K562 (cell line): ENCODE data around the gene MEF2D. TPM values are rescaled to one million over a fixed set of nuclear protein-coding genes. Genes with fewer than 3 reads are reported as not detected.

Experiments used
- ATAC-seq: fragments of 200-7000 bp; cut with Tn5 transposase; 3 replicates; pipeline ENCODE4 v1.9.1; 2020; ENCODE audit warnings: moderate library complexity
- BruUV-seq: library from RNA; stranded (reverse); fragments of 400-500 nt; replicated peaks from 2 replicates; lab custom pipeline; 2021; lab: Mats Ljungman, UMichigan
- CTCF ChIA-PET: fragments of 300-600 bp; formaldehyde crosslinking; extraction: SDS; loops from one replicate; lab custom pipeline; 2021; ENCODE audit warnings: low intra/inter-chr PET ratio; lab: Yijun Ruan, JAX
- POLR2A ChIA-PET: fragments of 300-600, 350-650 bp; sonication (Branson Sonifier 250); formaldehyde crosslinking; extraction: SDS; loops from one replicate; lab custom pipeline; 2021; ENCODE audit warnings: antibody characterized with exemption, inconsistent platforms; lab: Yijun Ruan, JAX
- DNase-seq, 4 experiments: peaks; one replicate each; pipeline versions ENCODE4 v3.0.0 to v3.0.0-alpha.2; 2011 to 2018; ENCODE audit warnings: low spot score in 3 of 4, mixed read lengths in 3 of 4; ENCODE audit errors: extremely low read depth in 1 of 4
- FAIRE-seq: peaks from 2 replicates; lab custom pipeline; 2011; peaks lifted over from hg19 to GRCh38; lab: Jason Lieb, UNC
- H2AFZ ChIP-seq: 2 replicates; pipeline ENCODE4 v1.6.0; 2011; ENCODE audit warnings: low read depth, low read length, control low read depth, inconsistent platforms
- H3K27ac ChIP-seq: fragments of 200-600 bp; 3 replicates; pipeline ENCODE4 v1.8.0; 2011; ENCODE audit warnings: low read depth, mild to moderate bottlenecking, control low read depth, inconsistent platforms, low read length, moderate library complexity, mixed read lengths; ENCODE audit errors: extremely low read depth
- H3K27me3 ChIP-seq, 2 experiments: fragments of 300-600 bp in 1 of 2; 2 replicates in 1 of 2; 3 replicates in 1 of 2; pipeline versions ENCODE4 v1.6.0 to v1.8.0; 2011; ENCODE audit warnings: inconsistent platforms in 2 of 2, low read length in 2 of 2, mild to moderate bottlenecking in 1 of 2, mixed read lengths in 1 of 2, moderate library complexity in 1 of 2; ENCODE audit not compliant: control insufficient read depth in 2 of 2, insufficient read depth in 2 of 2
- H3K36me3 ChIP-seq: fragments of 300-600 bp; 3 replicates; pipeline ENCODE4 v1.8.0; 2011; ENCODE audit warnings: mild to moderate bottlenecking, low read length, inconsistent platforms; ENCODE audit not compliant: control insufficient read depth, insufficient read depth
- H3K4me1 ChIP-seq, 2 experiments: fragments of 200-600 bp in 1 of 2; replicated peaks in 1 of 2; 2 replicates in 1 of 2; 3 replicates in 1 of 2; pipeline versions ENCODE4 v1.5.1 to v1.8.0; 2011; ENCODE audit warnings: inconsistent platforms in 2 of 2, low read length in 2 of 2, mild to moderate bottlenecking in 1 of 2, mixed read lengths in 1 of 2, moderate library complexity in 1 of 2; ENCODE audit not compliant: control insufficient read depth in 2 of 2, insufficient read depth in 2 of 2
- H3K4me2 ChIP-seq: 2 replicates; pipeline ENCODE4 v1.6.1; 2011; ENCODE audit warnings: low read length, control low read depth, inconsistent platforms, mixed read lengths; ENCODE audit not compliant: insufficient read depth
- H3K4me3 ChIP-seq: fragments of 200-600 bp; sonication (generic), shearing (Covaris generic); 2 replicates; pipeline ENCODE4 v1.5.1; 2016; ENCODE audit warnings: control low read depth, inconsistent platforms
- H3K79me2 ChIP-seq: fragments of 200-600 bp; 3 replicates; pipeline ENCODE4 v1.8.0; 2011; ENCODE audit warnings: low read length, inconsistent platforms; ENCODE audit not compliant: control insufficient read depth, insufficient read depth
- H3K9ac ChIP-seq, 2 experiments: 2 replicates each; pipeline versions ENCODE4 v1.6.0 to v1.6.1; 2011; ENCODE audit warnings: low read depth in 2 of 2, low read length in 2 of 2, control low read depth in 1 of 2, inconsistent platforms in 1 of 2, mild to moderate bottlenecking in 1 of 2, mixed read lengths in 1 of 2; ENCODE audit not compliant: insufficient read depth in 1 of 2
- H3K9me1 ChIP-seq: one replicate; pipeline ENCODE4 v1.6.0; 2011; ENCODE audit warnings: inconsistent platforms, mild to moderate bottlenecking, low read length, moderate library complexity; ENCODE audit not compliant: control insufficient read depth, insufficient read depth
- H3K9me3 ChIP-seq: replicated peaks from 2 replicates; pipeline ENCODE4 v1.5.1; 2011; ENCODE audit warnings: low read depth, low read length, inconsistent platforms; ENCODE audit not compliant: control insufficient read depth, insufficient read depth
- H4K20me1 ChIP-seq: replicated peaks from 2 replicates; pipeline ENCODE4 v1.6.1; 2011; ENCODE audit warnings: low read length, inconsistent platforms, mixed read lengths; ENCODE audit not compliant: control insufficient read depth, insufficient read depth
- AFF4 ChIP-seq: sonication (generic); formaldehyde crosslinking; IDR thresholded peaks from 2 replicates; pipeline ENCODE4 v1.8.0; 2023; ENCODE audit warnings: mild to moderate bottlenecking, missing genetic modification reagents
- FOXM1 ChIP-seq, 2 experiments: fragments of 450-650 bp in 1 of 2; sonication (generic) in 1 of 2; formaldehyde crosslinking in 1 of 2; IDR thresholded peaks; 2 replicates each; pipeline versions ENCODE4 v1.6.1 to v1.9.0; 2017 to 2022; ENCODE audit warnings: low read depth in 2 of 2, mild to moderate bottlenecking in 2 of 2, missing genetic modification reagents in 1 of 2, moderate library complexity in 1 of 2
- PCBP2 ChIP-seq: fragments of 200-400 bp; formaldehyde crosslinking; IDR thresholded peaks from 2 replicates; pipeline ENCODE4 v1.6.1; 2018; ENCODE audit warnings: low read length, low read depth, mild to moderate bottlenecking, moderate library complexity; ENCODE audit not compliant: poor library complexity, severe bottlenecking
- TSHZ1 ChIP-seq: fragments of 250-450 bp; sonication (Bioruptor Pico); IDR thresholded peaks from 2 replicates; pipeline ENCODE4 v1.4.0; 2020; ENCODE audit warnings: mild to moderate bottlenecking, moderate library complexity
- ZBTB2 ChIP-seq: fragments of 450-650 bp; IDR thresholded peaks from 2 replicates; pipeline ENCODE4 v1.6.1; 2016; ENCODE audit warnings: antibody characterized with exemption
- ZKSCAN3 ChIP-seq: fragments of 250-450 bp; sonication (Bioruptor Pico); IDR thresholded peaks from 2 replicates; pipeline ENCODE4 v1.4.0; 2020
- ZNF165 ChIP-seq: fragments of 250-450 bp; sonication (Bioruptor Pico); IDR thresholded peaks from 2 replicates; pipeline ENCODE4 v1.4.0; 2020; ENCODE audit warnings: borderline replicate concordance
- WGBS: fragments of 100-300 bp; shearing (Covaris generic); methylation state at CpG from one replicate; pipeline ENCODE4 v1.1.6; 2016; ENCODE audit warnings: low coverage, mixed read lengths; ENCODE audit not compliant: insufficient coverage; ENCODE audit errors: missing lambda C conversion rate; 5-methylcytosine and 5-hydroxymethylcytosine counted together
- in situ Hi-C: fragments of 300-500 bp; cut with MboI; formaldehyde crosslinking; loops from 4 replicates; pipeline ENCODE4 v1.15.0; 2018; ENCODE audit warnings: inconsistent platforms, mixed read lengths
- intact Hi-C: fragments of 100-400 bp; cut with micrococcal nuclease; formaldehyde crosslinking; loops from 2 replicates; pipeline ENCODE4 v1.14.2; 2022
- polyA plus RNA-seq, 8 experiments: library from polyadenylated mRNA; depleted of rRNA in 4 of 8; stranded (reverse) in 5 of 8; unstranded in 3 of 8; fragments of >200 nt; fragmentation: Nextera tagmentation in 2 of 8; fragmentation: Illumina TruSeq in 1 of 8; extraction: Ambion mirVana in 2 of 8; extraction: Trizol in 1 of 8; gene quantifications; 2 replicates each; pipeline versions ENCODE4 v1.2.1 to v1.2.3, GENCODE V29; 2011 to 2014; ENCODE audit warnings: inconsistent platforms in 1 of 8, missing spikeins in 1 of 8
- total RNA-seq, 7 experiments: library from RNA; depleted of rRNA in 6 of 7; stranded (reverse); fragments of >200 nt in 6 of 7; fragmentation: Illumina TruSeq in 2 of 7; extraction: Trizol in 2 of 7; gene quantifications; 2 replicates each; pipeline versions ENCODE4 v1.2.1 to v1.2.3, GENCODE V29; 2011 to 2021; ENCODE audit warnings: low replicate concordance in 1 of 7
- TF ChIP-seq, protein P1 (sequence below): fragments of 200-800 bp; sonication (Bioruptor generic); IDR thresholded peaks from 2 replicates; pipeline ENCODE4 v1.6.1; 2017; ENCODE audit warnings: missing genetic modification characterization, missing compliant biosample characterization
- TF ChIP-seq, protein P2 (sequence below): sonication (generic); formaldehyde crosslinking; IDR thresholded peaks from 2 replicates; pipeline ENCODE4 v1.8.1; 2023; ENCODE audit warnings: mild to moderate bottlenecking, missing genetic modification reagents

MEF2D gene
- total and polyA plus RNA-seq, 9 of the 15 experiments (the other 6 are each of a cell fraction or from before 2014, with no cell fraction given) = 0.10 to 19.5 (median 2.6) TPM

- no TSS peak for BruUV-seq
- Histone ChIP-seq H3K79me2 (peaks cover 63% of the 10 kb centered on the region), H3K27ac (no peak overlapping the region), H3K27me3 (no peaks in the 10 kb centered on the region), H3K36me3 (peaks cover 3% of the 10 kb centered on the region; the same call in 2 of the 3 replicates), H3K4me2 (no peak overlapping the region), H4K20me1 (peaks cover 36% of the 10 kb centered on the region), H2AFZ (no peak overlapping the region), H3K9me3 (no peaks in the 10 kb centered on the region), H3K9me1 (peaks cover 17% of the 10 kb centered on the region), H3K4me1 (peaks cover 44 to 47% of the 10 kb centered on the region in 2 experiments), H3K9ac (peak overlapping the region in 1 of 2 experiments; percentile 73; a peak in 2 of 4 replicates), H3K4me3 (no peak overlapping the region)
- ChIA-PET POLR2A (interaction anchor here (7.3 kb wide), 1 partner anchor 13 kb away, joined by 62 read pairs; the partner anchor contains the start of gene MEF2D), CTCF (no interaction called here)
- FAIRE-seq (no peak), DNase-seq (no peak), ATAC-seq (no peak)
- intact Hi-C loops = loop anchor here (10.0 kb wide), 1 partner anchor 57 kb away; no protein-coding TSS in a partner anchor
- WGBS = 51% methylated on average over 4 of the region's 4 CpGs
- in situ Hi-C loops = no loop called here
- TF ChIP-seq FOXM1 (IDR thresholded peaks at IDR 0.05; ENCODE audit: low read depth) = no peak
- TF ChIP-seq FOXM1 (CRISPR knock-in tag; IDR thresholded peaks at IDR 0.05; ENCODE audit: low read depth) = no peak
- no peak for TF ChIP-seq PCBP2
- no peak for TF ChIP-seq ZBTB2
- TF ChIP-seq TSHZ1 (CRISPR knock-in tag) = no peak
- TF ChIP-seq ZNF165 (CRISPR knock-in tag) = no peak
- TF ChIP-seq ZKSCAN3 (CRISPR knock-in tag) = no peak
- TF ChIP-seq, protein P1, sequence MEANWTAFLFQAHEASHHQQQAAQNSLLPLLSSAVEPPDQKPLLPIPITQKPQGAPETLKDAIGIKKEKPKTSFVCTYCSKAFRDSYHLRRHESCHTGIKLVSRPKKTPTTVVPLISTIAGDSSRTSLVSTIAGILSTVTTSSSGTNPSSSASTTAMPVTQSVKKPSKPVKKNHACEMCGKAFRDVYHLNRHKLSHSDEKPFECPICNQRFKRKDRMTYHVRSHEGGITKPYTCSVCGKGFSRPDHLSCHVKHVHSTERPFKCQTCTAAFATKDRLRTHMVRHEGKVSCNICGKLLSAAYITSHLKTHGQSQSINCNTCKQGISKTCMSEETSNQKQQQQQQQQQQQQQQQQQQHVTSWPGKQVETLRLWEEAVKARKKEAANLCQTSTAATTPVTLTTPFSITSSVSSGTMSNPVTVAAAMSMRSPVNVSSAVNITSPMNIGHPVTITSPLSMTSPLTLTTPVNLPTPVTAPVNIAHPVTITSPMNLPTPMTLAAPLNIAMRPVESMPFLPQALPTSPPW (CRISPR knock-in tag) = no peak
- TF ChIP-seq, protein P2, sequence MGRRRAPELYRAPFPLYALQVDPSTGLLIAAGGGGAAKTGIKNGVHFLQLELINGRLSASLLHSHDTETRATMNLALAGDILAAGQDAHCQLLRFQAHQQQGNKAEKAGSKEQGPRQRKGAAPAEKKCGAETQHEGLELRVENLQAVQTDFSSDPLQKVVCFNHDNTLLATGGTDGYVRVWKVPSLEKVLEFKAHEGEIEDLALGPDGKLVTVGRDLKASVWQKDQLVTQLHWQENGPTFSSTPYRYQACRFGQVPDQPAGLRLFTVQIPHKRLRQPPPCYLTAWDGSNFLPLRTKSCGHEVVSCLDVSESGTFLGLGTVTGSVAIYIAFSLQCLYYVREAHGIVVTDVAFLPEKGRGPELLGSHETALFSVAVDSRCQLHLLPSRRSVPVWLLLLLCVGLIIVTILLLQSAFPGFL = no peak
- no peak for TF ChIP-seq AFF4
Observed at GRCh38 chr1:156487862-156488261, 12.7 kb downstream of the MEF2D start.
